Urinary bladder (tissue), 4 donors: ENCODE data around the gene DNAJB13. TPM values are rescaled to one million over a fixed set of nuclear protein-coding genes. Genes with fewer than 3 reads are reported as not detected.
"Not testable (repeated sequence)": the region's sequence is repeated elsewhere in the genome, so short reads cannot be mapped to it uniquely, and the experiment has no call there.

ENCODE experiments used
- DNase-seq: peaks from one replicate; pipeline ENCODE4 v3.0.0-alpha.2; 2015; ENCODE audit errors: extremely low spot score
- H3K27ac ChIP-seq: one replicate; pipeline ENCODE4 v1.5.1; 2013; ENCODE audit warnings: low read depth, mild to moderate bottlenecking, moderate library complexity
- H3K36me3 ChIP-seq: one replicate; pipeline ENCODE4 v1.6.1; 2013; ENCODE audit warnings: mild to moderate bottlenecking, moderate library complexity; ENCODE audit not compliant: insufficient read depth
- H3K4me1 ChIP-seq: one replicate; pipeline ENCODE4 v1.6.1; 2013; ENCODE audit warnings: mild to moderate bottlenecking, moderate library complexity; ENCODE audit not compliant: insufficient read depth
- H3K4me3 ChIP-seq: one replicate; pipeline ENCODE4 v1.5.1; 2013; ENCODE audit warnings: low read depth, low read length
- WGBS: extraction: QIAGEN DNeasy Blood & Tissue Kit; methylation state at CpG from one replicate; pipeline ENCODE4 v1.1.7; 2013; 5-methylcytosine and 5-hydroxymethylcytosine counted together
- polyA plus RNA-seq: library from polyadenylated mRNA; stranded (reverse); fragments of 200-250 nt; gene quantifications from one replicate; pipeline ENCODE4 v1.2.3, GENCODE V29; 2013
- total RNA-seq: library from RNA; depleted of rRNA; stranded (reverse); fragments of >200 nt; gene quantifications from one replicate; pipeline ENCODE4 v1.2.3, GENCODE V29; 2014
- donor health status: healthy with polysubstance abuse.
- donor health status: healthy.

The DNAJB13 gene
- total and polyA plus RNA-seq, 2 donors, result 0.38 to 0.58 TPM

- no peak for DNase-seq
- WGBS, result 95% methylated on average over 14 of the region's 14 CpGs
- Histone ChIP-seq H3K27ac (no peak overlapping the region), H3K4me1 (no peaks in the 10 kb centered on the region), H3K36me3 (no peaks in the 10 kb centered on the region), H3K4me3 (no peak overlapping the region)
These were observed 25.8 kb downstream of the DNAJB13 start for GRCh38 chr11:73976451-73977151.

- H3K36me3 ChIP-seq, result no peaks in the 10 kb centered on the region
- no peak for DNase-seq
- WGBS, result 96% methylated on average over 18 of the region's 18 CpGs
- no peak overlapping the region for H3K27ac ChIP-seq
- no peaks in the 10 kb centered on the region for H3K4me1 ChIP-seq
- H3K4me3 ChIP-seq, result no peak overlapping the region
These were observed 27.2 kb downstream of the DNAJB13 start for GRCh38 chr11:73977856-73978519.

- H3K4me1 ChIP-seq, result no peaks in the 10 kb centered on the region
- DNase-seq, result no peak
- no peaks in the 10 kb centered on the region for H3K36me3 ChIP-seq
- no peak overlapping the region for H3K4me3 ChIP-seq
- 94% methylated on average over 3 of the region's 3 CpGs for WGBS
- H3K27ac ChIP-seq, result no peak overlapping the region
These were observed 27.8 kb downstream of the DNAJB13 start for GRCh38 chr11:73978576-73979086.

- Histone ChIP-seq H3K36me3 (no peaks in the 10 kb centered on the region), H3K4me1 (no peaks in the 10 kb centered on the region), H3K4me3 (no peak overlapping the region), H3K27ac (no peak overlapping the region)
- peak; percentile 32 for DNase-seq
- 75% methylated on average over 6 of the region's 6 CpGs for WGBS
These were observed 29.5 kb downstream of the DNAJB13 start for GRCh38 chr11:73980001-73980961.

GRCh38 chr11:73981051-73981805 lies 30.4 kb downstream of the DNAJB13 start:
- no peaks in the 10 kb centered on the region for H3K36me3 ChIP-seq
- H3K4me3 ChIP-seq, result peak overlapping the region; percentile 57
- H3K27ac ChIP-seq, result no peak overlapping the region
- no peak for DNase-seq
- H3K4me1 ChIP-seq, result no peaks in the 10 kb centered on the region
- WGBS, result 87% methylated on average over 13 of the region's 13 CpGs

GRCh38 chr11:73982595-73982989 lies 31.8 kb downstream of the DNAJB13 start, which contains the start of gene UCP2:
UCP2 (minus strand) TSS chr11:73982843; CDS start chr11:73978378, 4,465 bp downstream.
- no peaks in the 10 kb centered on the region for H3K4me1 ChIP-seq
- no peaks in the 10 kb centered on the region for H3K36me3 ChIP-seq
- WGBS, result under 1% methylated on average over 43 of the region's 43 CpGs
- peak within 1 kb of the TSS; percentile 88 for H3K27ac ChIP-seq
- H3K4me3 ChIP-seq, result peak within 1 kb of the TSS; percentile 57
- DNase-seq, result no peak

GRCh38 chr11:73982990-73983740 lies 32.3 kb downstream of the DNAJB13 start:
- WGBS, result under 1% methylated on average over 56 of the region's 56 CpGs
- DNase-seq, result peak; percentile 82
- H3K4me1 ChIP-seq, result no peaks in the 10 kb centered on the region
- peak overlapping the region; percentile 57 for H3K4me3 ChIP-seq
- peak overlapping the region; percentile 86 for H3K27ac ChIP-seq
- no peaks in the 10 kb centered on the region for H3K36me3 ChIP-seq

- DNase-seq, result no peak
- Histone ChIP-seq H3K36me3 (no peaks in the 10 kb centered on the region), H3K4me1 (no peaks in the 10 kb centered on the region), H3K27ac (peak overlapping the region; percentile 86), H3K4me3 (peak overlapping the region; percentile 57)
- 57% methylated on average over 18 of the region's 18 CpGs for WGBS
These were observed 33.1 kb downstream of the DNAJB13 start for GRCh38 chr11:73983741-73984538.

- not testable (repeated sequence) for DNase-seq, H3K4me1 ChIP-seq, H3K4me3 ChIP-seq, H3K27ac ChIP-seq, H3K36me3 ChIP-seq
- WGBS, result 92% methylated on average over 4 of the region's 4 CpGs
These were observed 34.8 kb downstream of the DNAJB13 start for GRCh38 chr11:73985661-73986060.

- H3K27ac ChIP-seq, result no peak overlapping the region
- no peak for DNase-seq
- WGBS, result 80% methylated on average over 7 of the region's 7 CpGs
- H3K36me3 ChIP-seq, result no peaks in the 10 kb centered on the region
- H3K4me3 ChIP-seq, result no peak overlapping the region
- H3K4me1 ChIP-seq, result no peaks in the 10 kb centered on the region
These were observed 37.4 kb downstream of the DNAJB13 start for GRCh38 chr11:73988227-73988626.

GRCh38 chr11:73989156-73989555 lies 38.3 kb downstream of the DNAJB13 start:
- no peak for DNase-seq
- WGBS, result 94% methylated on average over 6 of the region's 6 CpGs
- no peak overlapping the region for H3K4me3 ChIP-seq
- H3K36me3 ChIP-seq, result no peaks in the 10 kb centered on the region
- H3K27ac ChIP-seq, result no peak overlapping the region
- no peaks in the 10 kb centered on the region for H3K4me1 ChIP-seq

- no peaks in the 10 kb centered on the region for H3K36me3 ChIP-seq
- no peaks in the 10 kb centered on the region for H3K4me1 ChIP-seq
- H3K4me3 ChIP-seq, result no peak overlapping the region
- no peak overlapping the region for H3K27ac ChIP-seq
- 73% methylated on average over 2 of the region's 2 CpGs for WGBS
- no peak for DNase-seq
These were observed 39.9 kb downstream of the DNAJB13 start for GRCh38 chr11:73990730-73991129.
